Keratinocyte (primary cell): ENCODE data around the gene CHID1. TPM values are rescaled to one million over a fixed set of nuclear protein-coding genes. Genes with fewer than 3 reads are reported as not detected.
A peak's percentile ranks its signal among the peaks of the same experiment; 100 is the strongest.

ENCODE experiments used
- DNase-seq: peaks from one replicate; pipeline ENCODE4 v3.0.0-alpha.2; 2011; ENCODE audit warnings: low read depth, missing footprints, low spot score
- FAIRE-seq: peaks from 2 replicates; lab custom pipeline; 2011; peaks lifted over from hg19 to GRCh38; lab: Jason Lieb, UNC
- H2AFZ ChIP-seq: 2 replicates; pipeline ENCODE4 v1.6.0; 2012; ENCODE audit warnings: low read length, control low read depth, inconsistent platforms; ENCODE audit not compliant: control insufficient read depth
- H3K27ac ChIP-seq: 2 replicates; pipeline ENCODE4 v1.5.1; 2011; ENCODE audit warnings: low read length; ENCODE audit not compliant: control insufficient read depth, insufficient read depth
- H3K27me3 ChIP-seq: 3 replicates; pipeline ENCODE4 v1.6.0; 2011; ENCODE audit warnings: low read length; ENCODE audit not compliant: control insufficient read depth, insufficient read depth; ENCODE audit errors: extremely low read depth
- H3K36me3 ChIP-seq, 2 experiments: 2 replicates in 1 of 2; 3 replicates in 1 of 2; pipeline ENCODE4 v1.5.1; 2011; ENCODE audit warnings: low read length in 2 of 2, mild to moderate bottlenecking in 1 of 2; ENCODE audit not compliant: control insufficient read depth in 2 of 2, insufficient read depth in 2 of 2; ENCODE audit errors: extremely low read depth in 1 of 2
- H3K4me1 ChIP-seq: 3 replicates; pipeline ENCODE4 v1.5.1; 2011; ENCODE audit warnings: low read length; ENCODE audit not compliant: control insufficient read depth, insufficient read depth; ENCODE audit errors: extremely low read depth
- H3K4me2 ChIP-seq: 3 replicates; pipeline ENCODE4 v1.6.0; 2011; ENCODE audit warnings: low read depth, low read length; ENCODE audit not compliant: control insufficient read depth, insufficient read depth; ENCODE audit errors: extremely low read depth
- H3K4me3 ChIP-seq, 3 experiments: fragments of 200-600 bp in 1 of 3; sonication (generic) in 1 of 3; 2 replicates in 2 of 3; 3 replicates in 1 of 3; pipeline ENCODE4 v1.5.1; 2011 to 2016; ENCODE audit warnings: low read length in 3 of 3, mild to moderate bottlenecking in 3 of 3, control low read depth in 2 of 3, inconsistent platforms in 1 of 3, low read depth in 1 of 3, mixed read lengths in 1 of 3, mixed run types in 1 of 3, moderate library complexity in 1 of 3; ENCODE audit not compliant: control insufficient read depth in 2 of 3, insufficient read depth in 2 of 3; ENCODE audit errors: extremely low read depth in 1 of 3
- H3K79me2 ChIP-seq: 2 replicates; pipeline ENCODE4 v1.6.0; 2012; ENCODE audit warnings: low read length; ENCODE audit not compliant: control insufficient read depth, insufficient read depth
- H3K9ac ChIP-seq: 3 replicates; pipeline ENCODE4 v1.6.0; 2011; ENCODE audit warnings: low read length; ENCODE audit not compliant: control insufficient read depth, insufficient read depth; ENCODE audit errors: extremely low read depth
- H3K9me1 ChIP-seq: 3 replicates; pipeline ENCODE4 v1.6.0; 2011; ENCODE audit warnings: low read length; ENCODE audit not compliant: control insufficient read depth, insufficient read depth; ENCODE audit errors: extremely low read depth
- H3K9me3 ChIP-seq: 2 replicates; pipeline ENCODE4 v1.5.1; 2012; ENCODE audit warnings: low read depth, low read length; ENCODE audit not compliant: control insufficient read depth
- H4K20me1 ChIP-seq: 3 replicates; pipeline ENCODE4 v1.6.0; 2011; ENCODE audit warnings: low read length; ENCODE audit not compliant: control insufficient read depth, insufficient read depth; ENCODE audit errors: extremely low read depth
- CTCF ChIP-seq, 3 experiments: IDR thresholded peaks in 1 of 3; conservative IDR thresholded peaks in 1 of 3; optimal IDR thresholded peaks in 1 of 3; 2 replicates in 2 of 3; 3 replicates in 1 of 3; pipeline versions ENCODE3 to v1.5.1; 2011; ENCODE audit warnings: low read length in 3 of 3, mild to moderate bottlenecking in 3 of 3, moderate library complexity in 2 of 3, control low read depth in 1 of 3, inconsistent platforms in 1 of 3; ENCODE audit not compliant: insufficient read depth in 2 of 3; ENCODE audit errors: extremely low read depth in 1 of 3
- EZH2 ChIP-seq: IDR thresholded peaks from one replicate; pipeline ENCODE4 v1.6.1; 2012; ENCODE audit warnings: inconsistent platforms, mild to moderate bottlenecking, low read length, moderate library complexity
- dilution Hi-C: fragments of 300-500 bp; cut with MboI; formaldehyde crosslinking; loops from one replicate; pipeline ENCODE4 v1.7.0; 2020; ENCODE audit warnings: low sequenced_read_pairs; ENCODE audit not compliant: extremely low pct_ligation_motif_present
- polyA plus RNA-seq, 5 experiments: library from polyadenylated mRNA; depleted of rRNA in 3 of 5; stranded (reverse) in 3 of 5; stranded (forward) in 1 of 5; unstranded in 1 of 5; fragments of >200 nt; gene quantifications; 1 replicate in 1 of 5; 2 replicates in 3 of 5; 3 replicates in 1 of 5; pipeline versions ENCODE4 v1.2.1 to v1.2.3, GENCODE V29; 2011 to 2012; ENCODE audit warnings: missing spikeins in 2 of 5, low read depth in 1 of 5, low replicate concordance in 1 of 5

The CHID1 gene
- polyA plus RNA-seq, 1 donor (not counting 4 experiments of a cell fraction or from before 2014, with no cell fraction given): 23.0 TPM

DNA sequence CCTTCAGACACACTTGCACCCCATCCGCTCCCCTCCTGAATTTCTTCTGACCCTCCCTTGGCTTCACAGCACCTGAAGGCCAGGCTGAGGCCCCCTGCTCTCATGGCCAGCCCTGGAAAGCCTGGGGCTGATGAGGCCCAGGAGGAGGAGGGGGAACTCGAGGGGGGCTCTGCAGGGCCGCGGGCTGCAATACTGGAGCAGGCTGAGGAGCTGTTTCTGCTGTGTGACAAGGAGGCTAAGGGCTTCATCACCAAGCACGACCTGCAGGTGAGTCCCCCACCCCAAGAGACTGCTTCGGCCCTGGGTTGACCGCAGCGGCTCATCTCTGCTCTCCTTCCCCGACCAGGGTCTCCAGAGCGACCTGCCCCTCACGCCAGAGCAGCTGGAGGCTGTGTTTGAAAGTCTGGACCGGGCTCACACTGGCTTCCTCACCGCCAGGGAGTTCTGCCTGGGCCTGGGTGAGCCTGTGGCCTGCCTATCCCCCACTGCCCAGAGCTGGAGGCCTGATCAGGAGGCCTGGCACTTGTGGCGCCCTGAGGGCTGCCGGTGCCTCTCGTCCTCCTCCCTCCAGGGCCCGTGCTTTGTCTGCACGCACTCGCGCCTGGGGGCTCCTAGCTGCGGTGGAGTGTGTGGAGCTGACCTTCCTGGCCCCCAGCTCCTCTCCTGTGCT is 82.0 kb downstream of the CHID1 start:
- H3K27ac ChIP-seq: no peak overlapping the region

GRCh38 chr11:827897-828192 is 82.8 kb downstream of the CHID1 start, which contains the start of gene CRACR2B:
Gene CRACR2B (plus strand): TSS chr11:827919. CDS start chr11:828608, 689 bp downstream.
- H3K36me3 ChIP-seq: peaks cover 0 to 4% of the 10 kb centered on the region in 2 experiments
- no peak for FAIRE-seq
- H3K4me2 ChIP-seq: peak within 1 kb of the TSS; percentile 60
- H3K27me3 ChIP-seq: peaks cover 50% of the 10 kb centered on the region
- DNase-seq: no peak
- H3K9me1 ChIP-seq: no peaks in the 10 kb centered on the region
- no peak within 1 kb of the TSS for H3K27ac ChIP-seq
- H3K79me2 ChIP-seq: no peaks in the 10 kb centered on the region
- H2AFZ ChIP-seq: no peak within 1 kb of the TSS
- H3K4me1 ChIP-seq: peaks cover 32% of the 10 kb centered on the region
- H4K20me1 ChIP-seq: no peaks in the 10 kb centered on the region
- no peak within 1 kb of the TSS for H3K9ac ChIP-seq
- no peaks in the 10 kb centered on the region for H3K9me3 ChIP-seq
- peak; percentile 9 for TF ChIP-seq EZH2
- no peak for TF ChIP-seq CTCF (optimal IDR thresholded peaks at IDR 0.05 in 1 of 3, IDR thresholded peaks at IDR 0.05 in 1 of 3, conservative IDR thresholded peaks at IDR 0.05 in 1 of 3; ENCODE audit: extremely low read depth in 1 of 3, insufficient read depth in 2 of 3, low read length in 3 of 3)
- H3K4me3 ChIP-seq: peak within 1 kb of the TSS in 2 of 3 experiments; percentile 29 to 34
- dilution Hi-C loops: no loop called here

More for the DNA sequence above, 82.0 kb downstream of the CHID1 start:
- no peak for FAIRE-seq
- Histone ChIP-seq H2AFZ (no peak overlapping the region), H4K20me1 (no peaks in the 10 kb centered on the region), H3K4me1 (peaks cover 32% of the 10 kb centered on the region), H3K36me3 (peaks cover 0 to 4% of the 10 kb centered on the region in 2 experiments), H3K4me2 (no peak overlapping the region), H3K9me1 (no peaks in the 10 kb centered on the region), H3K4me3 (no peak overlapping the region), H3K9ac (no peak overlapping the region), H3K9me3 (no peaks in the 10 kb centered on the region), H3K79me2 (peaks cover 6% of the 10 kb centered on the region), H3K27me3 (peaks cover 50% of the 10 kb centered on the region)
- dilution Hi-C loops: no loop called here
- no peak for DNase-seq
- TF ChIP-seq EZH2 (no peak), CTCF (optimal IDR thresholded peaks at IDR 0.05 in 1 of 3, IDR thresholded peaks at IDR 0.05 in 1 of 3, conservative IDR thresholded peaks at IDR 0.05 in 1 of 3; ENCODE audit: extremely low read depth in 1 of 3, insufficient read depth in 2 of 3, low read length in 3 of 3) (no peak)
